H9 (cell line): ENCODE data around the gene TFPI. TPM values are rescaled to one million over a fixed set of nuclear protein-coding genes. Genes with fewer than 3 reads are reported as not detected.

ENCODE experiments used
- DNase-seq: peaks from one replicate; pipeline ENCODE4 v3.0.0-alpha.2; 2017
- H2AFZ ChIP-seq: one replicate; pipeline ENCODE4 v1.6.1; 2013; ENCODE audit warnings: mild to moderate bottlenecking, low read length, control low read depth, moderate library complexity
- H2AK5ac ChIP-seq: 2 replicates; pipeline ENCODE4 v1.6.1; 2013; ENCODE audit warnings: low read length, control low read depth, mixed read lengths; ENCODE audit not compliant: insufficient read length
- H2BK120ac ChIP-seq: one replicate; pipeline ENCODE4 v1.6.1; 2013; ENCODE audit warnings: low read depth, mild to moderate bottlenecking, low read length, control low read depth, inconsistent platforms; ENCODE audit not compliant: poor library complexity, severe bottlenecking
- H2BK12ac ChIP-seq: 2 replicates; pipeline ENCODE4 v1.6.1; 2013; ENCODE audit warnings: low read length, control low read depth, mixed read lengths, low read depth; ENCODE audit not compliant: insufficient read length
- H2BK15ac ChIP-seq: 2 replicates; pipeline ENCODE4 v1.6.1; 2013; ENCODE audit warnings: low read depth, low read length, control low read depth
- H2BK20ac ChIP-seq: one replicate; pipeline ENCODE4 v1.6.1; 2013; ENCODE audit warnings: low read depth, mild to moderate bottlenecking, low read length, control low read depth, inconsistent platforms; ENCODE audit not compliant: poor library complexity, severe bottlenecking
- H2BK5ac ChIP-seq: 2 replicates; pipeline ENCODE4 v1.6.1; 2013; ENCODE audit warnings: low read length, control low read depth, mixed read lengths; ENCODE audit not compliant: insufficient read length
- H3K14ac ChIP-seq: 2 replicates; pipeline ENCODE4 v1.6.1; 2013; ENCODE audit warnings: low read length, control low read depth; ENCODE audit not compliant: insufficient read depth
- H3K18ac ChIP-seq: 2 replicates; pipeline ENCODE4 v1.6.1; 2013; ENCODE audit warnings: low read depth, mild to moderate bottlenecking, mixed read lengths, low read length, control low read depth; ENCODE audit not compliant: insufficient read length
- H3K23ac ChIP-seq: 2 replicates; pipeline ENCODE4 v1.6.1; 2013; ENCODE audit warnings: low read length, control low read depth, mixed read lengths, low read depth; ENCODE audit not compliant: insufficient read length
- H3K23me2 ChIP-seq: 2 replicates; pipeline ENCODE4 v1.6.1; 2013; ENCODE audit warnings: low read depth, mild to moderate bottlenecking, mixed read lengths, low read length, control low read depth; ENCODE audit not compliant: insufficient read length, poor library complexity, severe bottlenecking
- H3K27ac ChIP-seq: 2 replicates; pipeline ENCODE4 v1.5.1; 2013; ENCODE audit warnings: low read length, control low read depth, mixed read lengths, low read depth; ENCODE audit not compliant: insufficient read length
- H3K27me3 ChIP-seq: 2 replicates; pipeline ENCODE4 v1.6.1; 2013; ENCODE audit warnings: low read length, control low read depth, inconsistent platforms; ENCODE audit not compliant: insufficient read depth
- H3K4ac ChIP-seq: 2 replicates; pipeline ENCODE4 v1.6.1; 2013; ENCODE audit warnings: low read depth, mild to moderate bottlenecking, control low read depth, inconsistent platforms, low read length, moderate library complexity
- H3K4me1 ChIP-seq: 2 replicates; pipeline ENCODE4 v1.6.1; 2013; ENCODE audit warnings: low read length, control low read depth, inconsistent platforms; ENCODE audit not compliant: insufficient read depth
- H3K4me2 ChIP-seq: 2 replicates; pipeline ENCODE4 v1.6.1; 2013; ENCODE audit warnings: low read length, control low read depth, mixed read lengths; ENCODE audit not compliant: insufficient read length, insufficient read depth
- H3K56ac ChIP-seq: 2 replicates; pipeline ENCODE4 v1.6.1; 2013; ENCODE audit warnings: low read depth, mild to moderate bottlenecking, mixed read lengths, low read length, control low read depth; ENCODE audit not compliant: insufficient read length
- H3K79me1 ChIP-seq: 2 replicates; pipeline ENCODE4 v1.6.1; 2013; ENCODE audit warnings: low read depth, mild to moderate bottlenecking, moderate library complexity, low read length, control low read depth, inconsistent platforms; ENCODE audit not compliant: insufficient read depth, poor library complexity, severe bottlenecking
- H3K79me2 ChIP-seq: 2 replicates; pipeline ENCODE4 v1.6.1; 2013; ENCODE audit warnings: low read length, control low read depth, inconsistent platforms; ENCODE audit not compliant: insufficient read depth
- H3K9ac ChIP-seq: 2 replicates; pipeline ENCODE4 v1.6.1; 2013; ENCODE audit warnings: low read length, control low read depth, mixed read lengths; ENCODE audit not compliant: insufficient read length; ENCODE audit errors: extremely low read depth
- H3K9me3 ChIP-seq: one replicate; pipeline ENCODE4 v1.6.1; 2013; ENCODE audit warnings: low read depth, low read length, inconsistent platforms; ENCODE audit not compliant: control insufficient read depth
- H3T11ph ChIP-seq: one replicate; pipeline ENCODE4 v1.6.1; 2013; ENCODE audit warnings: mild to moderate bottlenecking, low read length, control low read depth, inconsistent platforms
- H4K20me1 ChIP-seq: one replicate; pipeline ENCODE4 v1.6.1; 2013; ENCODE audit not compliant: control insufficient read depth, insufficient read length, insufficient read depth
- H4K5ac ChIP-seq: 2 replicates; pipeline ENCODE4 v1.6.1; 2013; ENCODE audit warnings: low read depth, mild to moderate bottlenecking, mixed read lengths, low read length, control low read depth; ENCODE audit not compliant: insufficient read length
- H4K8ac ChIP-seq: replicated peaks from 2 replicates; pipeline ENCODE4 v1.6.1; 2013; ENCODE audit warnings: low read length, control low read depth, mixed read lengths, low read depth; ENCODE audit not compliant: insufficient read length
- H4K91ac ChIP-seq: 2 replicates; pipeline ENCODE4 v1.6.1; 2013; ENCODE audit warnings: low read depth, mild to moderate bottlenecking, moderate library complexity, mixed read lengths, low read length, control low read depth; ENCODE audit not compliant: insufficient read length
- H3K27ac Mint-ChIP-seq, 3 experiments: 2 replicates in 2 of 3; 3 replicates in 1 of 3; pipeline ENCODE4 v1.8.0; 2020 to 2021; ENCODE audit warnings: mixed read lengths in 3 of 3, mild to moderate bottlenecking in 1 of 3, moderate library complexity in 1 of 3
- H3K27me3 Mint-ChIP-seq: 2 replicates; pipeline ENCODE4 v1.8.0; 2021; ENCODE audit warnings: low read depth, mild to moderate bottlenecking, moderate library complexity, mixed read lengths
- H3K36me3 Mint-ChIP-seq, 3 experiments: 2 replicates in 2 of 3; 3 replicates in 1 of 3; pipeline ENCODE4 v1.8.0; 2020 to 2021; ENCODE audit warnings: low read depth in 3 of 3, mixed read lengths in 3 of 3; ENCODE audit not compliant: insufficient read depth in 1 of 3
- H3K4me1 Mint-ChIP-seq, 2 experiments: 2 replicates each; pipeline ENCODE4 v1.8.0; 2020; ENCODE audit warnings: mixed read lengths in 2 of 2
- H3K4me3 Mint-ChIP-seq, 2 experiments: 2 replicates in 1 of 2; 3 replicates in 1 of 2; pipeline ENCODE4 v1.8.0; 2020 to 2021; ENCODE audit warnings: mild to moderate bottlenecking in 2 of 2, mixed read lengths in 2 of 2, moderate library complexity in 1 of 2
- H3K9me3 Mint-ChIP-seq, 2 experiments: 2 replicates in 1 of 2; 3 replicates in 1 of 2; pipeline ENCODE4 v1.8.0; 2020; ENCODE audit warnings: mild to moderate bottlenecking in 2 of 2, mixed read lengths in 2 of 2, moderate library complexity in 1 of 2
- CTCF ChIP-seq: fragments of 200-600 bp; sonication (generic); conservative IDR thresholded peaks from 3 replicates; pipeline ENCODE4 v1.8.0; 2021; ENCODE audit warnings: antibody characterized with exemption, mild to moderate bottlenecking
- WGBS: extraction: QIAGEN DNeasy Blood & Tissue Kit; methylation state at CpG from one replicate; pipeline ENCODE4 v1.1.7; 2013; ENCODE audit warnings: missing lambda C conversion rate, low lambda C conversion rate, mixed read lengths; ENCODE audit not compliant: insufficient read length; ENCODE audit errors: extremely low coverage; 5-methylcytosine and 5-hydroxymethylcytosine counted together
- total RNA-seq: library from RNA; stranded (reverse); gene quantifications from 2 replicates; pipeline ENCODE4 v1.2.1, GENCODE V29; 2021

The TFPI gene
- total RNA-seq, 1 experiment from 2014 or later: 5.8 TPM

- H3K4me3 Mint-ChIP-seq: no peak overlapping the region
- Histone ChIP-seq H2AFZ (no peak overlapping the region), H3K79me1 (no peaks in the 10 kb centered on the region), H3K4me2 (no peak overlapping the region), H3K14ac (no peak overlapping the region), H3K27ac (no peak overlapping the region), H3K4me1 (no peaks in the 10 kb centered on the region), H3K79me2 (no peaks in the 10 kb centered on the region), H2BK120ac (no peak overlapping the region), H3K56ac (no peak overlapping the region), H2BK5ac (no peak overlapping the region), H4K91ac (no peak overlapping the region), H3K9me3 (no peaks in the 10 kb centered on the region), H2BK12ac (no peak overlapping the region), H2BK15ac (no peak overlapping the region), H3K27me3 (no peaks in the 10 kb centered on the region), H2BK20ac (no peak overlapping the region), H3K23me2 (no peaks in the 10 kb centered on the region), H3K23ac (no peak overlapping the region), H4K8ac (no peak overlapping the region), H2AK5ac (no peak overlapping the region), H3K4ac (no peak overlapping the region), H3T11ph (no peak overlapping the region), H3K18ac (no peak overlapping the region), H4K5ac (no peak overlapping the region), H3K9ac (no peak overlapping the region), H4K20me1 (no peaks in the 10 kb centered on the region)
- no CpG with 5 or more reads among the region's 1 CpG for WGBS
- no peak for TF ChIP-seq CTCF
- no peak overlapping the region for H3K27ac Mint-ChIP-seq
- H3K27me3 Mint-ChIP-seq: no peaks in the 10 kb centered on the region
- no peak for DNase-seq
- peaks cover 0 to 9% (median 0%) of the 10 kb centered on the region in 3 experiments; a peak in 2 of 7 replicates for H3K36me3 Mint-ChIP-seq
- H3K9me3 Mint-ChIP-seq: no peaks in the 10 kb centered on the region
- H3K4me1 Mint-ChIP-seq: peaks cover 14 to 21% of the 10 kb centered on the region in 2 experiments
Observed at GRCh38 chr2:187546762-187547333, 7.4 kb downstream of the TFPI start.
